Measurements from ENCODE around the gene TMIGD3.
"Not testable (repeated sequence)": the region's sequence is repeated elsewhere in the genome, so short reads cannot be mapped to it uniquely, and the experiment has no call there.

Gene TMIGD3

GRCh38 chr1:111503585-111504060 lies at the start of gene TMIGD3, which contains the start of gene ADORA3:
TSS of gene TMIGD3 (minus strand) at chr1:111503633. CDS start at chr1:111503354, 279 bp downstream.
TSS of gene ADORA3 (minus strand) at chr1:111503633. CDS start at chr1:111503354, 279 bp downstream.
- no peak for DNase-seq (ENCODE audit: low read depth)
- no peak within 1 kb of the TSS for H3K4me3 ChIP-seq (ENCODE audit: control insufficient read depth, low read depth, low read length)
- TF ChIP-seq CTCF (IDR thresholded peaks at IDR 0.05; ENCODE audit: control insufficient read depth, insufficient read depth, low read depth, low read length, missing control alignments): no peak

GRCh38 chr1:111553196-111553595 lies 49.8 kb upstream of the TMIGD3 start:
- no peak for TF ChIP-seq CTCF (IDR thresholded peaks at IDR 0.05; ENCODE audit: control insufficient read depth, insufficient read depth, low read depth, low read length, missing control alignments)
- no peak overlapping the region for H3K4me3 ChIP-seq (ENCODE audit: control insufficient read depth, low read depth, low read length)
- DNase-seq (ENCODE audit: low read depth): peak; percentile 49

- DNase-seq (ENCODE audit: low read depth): no peak
- no peak overlapping the region for H3K4me3 ChIP-seq (ENCODE audit: control insufficient read depth, low read depth, low read length)
- TF ChIP-seq CTCF (IDR thresholded peaks at IDR 0.05; ENCODE audit: control insufficient read depth, insufficient read depth, low read depth, low read length, missing control alignments): no peak
Observed at GRCh38 chr1:111552587-111552986, 49.2 kb upstream of the TMIGD3 start.

GRCh38 chr1:111551623-111552411 lies 48.4 kb upstream of the TMIGD3 start:
- DNase-seq (ENCODE audit: low read depth): no peak
- no peak overlapping the region for H3K4me3 ChIP-seq (ENCODE audit: control insufficient read depth, low read depth, low read length)
- no peak for TF ChIP-seq CTCF (IDR thresholded peaks at IDR 0.05; ENCODE audit: control insufficient read depth, insufficient read depth, low read depth, low read length, missing control alignments)

- not testable (repeated sequence) for H3K4me3 ChIP-seq (ENCODE audit: control insufficient read depth, low read depth, low read length); DNase-seq (ENCODE audit: low read depth)
Observed at GRCh38 chr1:111547786-111548185, 44.4 kb upstream of the TMIGD3 start.

GRCh38 chr1:111542187-111542586 lies 38.8 kb upstream of the TMIGD3 start:
- DNase-seq (ENCODE audit: low read depth): no peak
- TF ChIP-seq CTCF (IDR thresholded peaks at IDR 0.05; ENCODE audit: control insufficient read depth, insufficient read depth, low read depth, low read length, missing control alignments): no peak

GRCh38 chr1:111541721-111542120 lies 38.3 kb upstream of the TMIGD3 start:
- DNase-seq (ENCODE audit: low read depth): no peak
- TF ChIP-seq CTCF (IDR thresholded peaks at IDR 0.05; ENCODE audit: control insufficient read depth, insufficient read depth, low read depth, low read length, missing control alignments): no peak
- H3K4me3 ChIP-seq (ENCODE audit: control insufficient read depth, low read depth, low read length): no peak overlapping the region

More at GRCh38 chr1:111542187-111542586, 38.8 kb upstream of the TMIGD3 start:
- H3K4me3 ChIP-seq (ENCODE audit: control insufficient read depth, low read depth, low read length): no peak overlapping the region

Data from AG09309 (cell line).